ENCODE measurements around the gene DAW1. TPM values are rescaled to one million over a fixed set of nuclear protein-coding genes. Genes with fewer than 3 reads are reported as not detected.

Gene DAW1
- total RNA-seq, 5 donors from 2014 or later (not counting 1 experiment from before 2014, with no cell fraction given) = not detected

DNA sequence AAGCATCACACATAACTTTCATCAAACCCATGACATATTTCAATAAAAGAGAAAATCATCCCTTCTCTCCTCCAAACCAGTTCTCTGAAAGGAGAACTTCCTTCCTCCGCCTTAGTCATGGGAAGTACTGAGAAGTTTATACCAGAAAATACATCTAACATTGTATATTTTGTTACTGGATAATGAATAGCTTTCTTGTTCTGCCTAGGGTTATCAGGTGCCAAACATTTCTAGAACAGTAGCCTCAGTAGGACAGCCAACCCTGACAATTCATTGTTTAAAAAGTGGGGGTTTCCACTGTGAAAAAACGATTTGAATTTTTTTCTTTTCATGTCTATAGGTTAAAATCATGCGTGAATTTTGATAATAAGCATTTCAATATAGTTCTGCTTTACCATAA, 16.0 kb upstream of the DAW1 start:
- H3K4me3 ChIP-seq (ENCODE audit: control insufficient read depth in 1 of 2, extremely low read depth in 1 of 2, low read length in 1 of 2) = no peak overlapping the region
- peaks cover 0 to 2% of the 10 kb centered on the region in 2 experiments for H3K27me3 ChIP-seq (replicated peaks in 1 of 2; ENCODE audit: control insufficient read depth in 2 of 2, extremely low read depth in 1 of 2, insufficient read depth in 2 of 2, low read length in 1 of 2)
- H3K4me1 ChIP-seq (ENCODE audit: control insufficient read depth in 1 of 2, extremely low read depth in 1 of 2, insufficient read depth in 2 of 2, low read length in 2 of 2) = no peaks in the 10 kb centered on the region
- H3K27ac ChIP-seq (ENCODE audit: low read length) = no peak overlapping the region
- H3K36me3 ChIP-seq (ENCODE audit: control insufficient read depth in 2 of 2, extremely low read depth in 1 of 2, insufficient read depth in 1 of 2, low read length in 1 of 2) = no peaks in the 10 kb centered on the region
- no peak overlapping the region for H3K27ac Mint-ChIP-seq
- DNase-seq (no peak), ATAC-seq (replicated peaks in 1 of 4) (no peak)
- no CpG with 5 or more reads among the region's 3 CpGs for WGBS (ENCODE audit: insufficient coverage)
- no peak overlapping the region for H3K4me3 Mint-ChIP-seq
- H3K36me3 Mint-ChIP-seq = no peaks in the 10 kb centered on the region
- H3K4me1 Mint-ChIP-seq = no peaks in the 10 kb centered on the region
- H3K9me3 ChIP-seq = no peaks in the 10 kb centered on the region
- H3K27me3 Mint-ChIP-seq = peaks cover 0 to 14% of the 10 kb centered on the region in 2 donors
- no peaks in the 10 kb centered on the region for H3K9me3 Mint-ChIP-seq
- ChIA-PET POLR2A (no interaction called here), CTCF (no interaction called here)

DNA sequence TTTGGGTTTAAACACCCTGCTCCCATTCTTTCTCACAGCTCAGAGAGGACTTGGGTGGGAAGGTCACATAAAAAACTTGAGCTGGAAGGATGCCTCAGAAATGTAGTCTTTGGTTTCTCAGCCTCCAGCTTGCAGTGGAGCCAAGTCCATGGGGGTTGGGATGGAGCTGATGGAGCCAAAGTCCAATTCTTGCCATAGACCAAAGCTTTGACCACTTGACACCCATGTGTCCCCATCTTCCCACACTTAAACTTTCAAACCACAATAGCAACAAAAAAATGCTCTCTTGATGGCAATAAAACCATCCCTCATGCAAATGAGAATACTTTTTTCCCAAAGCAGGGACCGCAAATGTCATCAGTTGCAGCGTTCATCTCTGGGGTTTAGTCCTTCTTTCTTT, 14.7 kb upstream of the DAW1 start:
- no peak overlapping the region for H3K4me3 Mint-ChIP-seq
- H3K4me1 Mint-ChIP-seq = no peaks in the 10 kb centered on the region
- Histone ChIP-seq H3K27me3 (replicated peaks in 1 of 2; ENCODE audit: control insufficient read depth in 2 of 2, extremely low read depth in 1 of 2, insufficient read depth in 2 of 2, low read length in 1 of 2) (peaks cover 0 to 2% of the 10 kb centered on the region in 2 experiments), H3K27ac (ENCODE audit: low read length) (no peak overlapping the region), H3K4me3 (ENCODE audit: control insufficient read depth in 1 of 2, extremely low read depth in 1 of 2, low read length in 1 of 2) (no peak overlapping the region), H3K9me3 (no peaks in the 10 kb centered on the region), H3K36me3 (ENCODE audit: control insufficient read depth in 2 of 2, extremely low read depth in 1 of 2, insufficient read depth in 1 of 2, low read length in 1 of 2) (no peaks in the 10 kb centered on the region), H3K4me1 (ENCODE audit: control insufficient read depth in 1 of 2, extremely low read depth in 1 of 2, insufficient read depth in 2 of 2, low read length in 2 of 2) (no peaks in the 10 kb centered on the region)
- ChIA-PET POLR2A (interaction anchor here in 1 of 2 donors (0.5 kb wide), 1 partner anchor 1128 kb away, joined by 3 read pairs; no protein-coding TSS in a partner anchor), CTCF (no interaction called here)
- H3K27ac Mint-ChIP-seq = no peak overlapping the region
- no CpG with 5 or more reads among the region's 2 CpGs for WGBS (ENCODE audit: insufficient coverage)
- H3K9me3 Mint-ChIP-seq = no peaks in the 10 kb centered on the region
- peaks cover 0 to 14% of the 10 kb centered on the region in 2 donors for H3K27me3 Mint-ChIP-seq
- no peaks in the 10 kb centered on the region for H3K36me3 Mint-ChIP-seq
- DNase-seq = no peak
- ATAC-seq (replicated peaks in 1 of 4) = no peak

DNA sequence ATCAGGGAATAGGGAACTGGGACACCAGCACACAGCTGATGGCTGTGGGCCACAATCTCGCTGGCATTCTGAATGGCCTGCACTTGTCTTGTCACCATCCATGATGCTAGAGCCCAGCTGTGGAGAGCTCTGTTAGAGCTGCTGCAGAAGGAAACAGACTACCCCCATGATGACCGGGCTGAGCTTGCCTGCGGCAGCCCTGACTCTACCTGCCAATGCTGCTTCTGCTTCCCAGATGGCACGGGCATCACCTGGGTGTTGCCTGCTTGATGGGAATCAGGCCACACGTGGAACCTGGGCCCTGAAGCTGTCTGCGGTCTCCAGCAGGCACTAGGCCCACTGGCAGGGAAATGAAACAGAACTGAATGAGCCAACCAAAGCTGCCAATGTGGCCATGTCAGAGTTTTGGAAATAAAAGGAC, 11.2 kb upstream of the DAW1 start:
- H3K4me3 Mint-ChIP-seq = no peak overlapping the region
- ChIA-PET POLR2A (no interaction called here), CTCF (interaction anchor here in 1 of 2 donors (0.5 to 1.4 kb wide), 2 partner anchors 77 to 120 kb away, joined by 3 read pairs; no protein-coding TSS in a partner anchor)
- no peaks in the 10 kb centered on the region for H3K4me1 ChIP-seq (ENCODE audit: control insufficient read depth in 1 of 2, extremely low read depth in 1 of 2, insufficient read depth in 2 of 2, low read length in 2 of 2)
- H3K36me3 Mint-ChIP-seq = no peaks in the 10 kb centered on the region
- ATAC-seq (replicated peaks in 1 of 4) (no peak), DNase-seq (no peak)
- H3K27me3 Mint-ChIP-seq = peaks cover 0 to 4% of the 10 kb centered on the region in 2 donors
- peaks cover 0 to 2% of the 10 kb centered on the region in 2 experiments for H3K27me3 ChIP-seq (replicated peaks in 1 of 2; ENCODE audit: control insufficient read depth in 2 of 2, extremely low read depth in 1 of 2, insufficient read depth in 2 of 2, low read length in 1 of 2)
- H3K9me3 ChIP-seq = no peaks in the 10 kb centered on the region
- no peaks in the 10 kb centered on the region for H3K36me3 ChIP-seq (ENCODE audit: control insufficient read depth in 2 of 2, extremely low read depth in 1 of 2, insufficient read depth in 1 of 2, low read length in 1 of 2)
- no peak overlapping the region for H3K4me3 ChIP-seq (ENCODE audit: control insufficient read depth in 1 of 2, extremely low read depth in 1 of 2, low read length in 1 of 2)
- no peaks in the 10 kb centered on the region for H3K4me1 Mint-ChIP-seq
- H3K9me3 Mint-ChIP-seq = no peaks in the 10 kb centered on the region
- no peak overlapping the region for H3K27ac Mint-ChIP-seq
- H3K27ac ChIP-seq (ENCODE audit: low read length) = no peak overlapping the region
- WGBS (ENCODE audit: insufficient coverage) = 80% methylated on average over 6 of the region's 6 CpGs

DNA sequence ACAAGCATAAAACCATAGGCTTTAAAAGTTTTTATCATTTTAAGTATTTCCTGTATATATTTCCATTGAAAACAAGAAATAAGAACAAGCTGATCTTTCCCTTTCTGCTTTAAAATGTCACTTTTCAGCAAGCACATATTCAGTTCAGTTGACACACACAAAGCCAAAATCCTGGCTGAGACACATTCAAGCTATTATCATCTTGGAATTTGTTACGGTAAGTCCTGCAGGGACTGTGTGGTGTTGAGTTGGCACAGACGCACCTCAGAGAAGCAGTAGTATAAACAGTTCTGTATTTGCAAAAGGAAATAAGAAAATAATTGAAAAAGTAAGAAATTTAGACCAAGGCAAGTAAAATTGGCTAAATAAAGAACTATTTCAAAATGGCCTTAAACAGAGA, 10.4 kb upstream of the DAW1 start:
- H3K27ac ChIP-seq (ENCODE audit: low read length) = no peak overlapping the region
- no peaks in the 10 kb centered on the region for H3K36me3 ChIP-seq (ENCODE audit: control insufficient read depth in 2 of 2, extremely low read depth in 1 of 2, insufficient read depth in 1 of 2, low read length in 1 of 2)
- H3K4me3 ChIP-seq (ENCODE audit: control insufficient read depth in 1 of 2, extremely low read depth in 1 of 2, low read length in 1 of 2) = no peak overlapping the region
- no peak for ATAC-seq (replicated peaks in 1 of 4)
- Mint-ChIP-seq H3K36me3 (no peaks in the 10 kb centered on the region), H3K9me3 (no peaks in the 10 kb centered on the region), H3K27me3 (peaks cover 0 to 1% of the 10 kb centered on the region in 2 donors), H3K4me3 (no peak overlapping the region), H3K27ac (no peak overlapping the region), H3K4me1 (no peaks in the 10 kb centered on the region)
- no peaks in the 10 kb centered on the region for H3K9me3 ChIP-seq
- peaks cover 0 to 2% of the 10 kb centered on the region in 2 experiments for H3K27me3 ChIP-seq (replicated peaks in 1 of 2; ENCODE audit: control insufficient read depth in 2 of 2, extremely low read depth in 1 of 2, insufficient read depth in 2 of 2, low read length in 1 of 2)
- 92% methylated on average over 2 of the region's 2 CpGs for WGBS (ENCODE audit: insufficient coverage)
- CTCF ChIA-PET = interaction anchor here (0.6 to 1.4 kb wide), 2 partner anchors 78 to 1904 kb away, joined by 3 read pairs; no protein-coding TSS in a partner anchor
- DNase-seq = no peak
- no peaks in the 10 kb centered on the region for H3K4me1 ChIP-seq (ENCODE audit: control insufficient read depth in 1 of 2, extremely low read depth in 1 of 2, insufficient read depth in 2 of 2, low read length in 2 of 2)
- POLR2A ChIA-PET = no interaction called here

DNA sequence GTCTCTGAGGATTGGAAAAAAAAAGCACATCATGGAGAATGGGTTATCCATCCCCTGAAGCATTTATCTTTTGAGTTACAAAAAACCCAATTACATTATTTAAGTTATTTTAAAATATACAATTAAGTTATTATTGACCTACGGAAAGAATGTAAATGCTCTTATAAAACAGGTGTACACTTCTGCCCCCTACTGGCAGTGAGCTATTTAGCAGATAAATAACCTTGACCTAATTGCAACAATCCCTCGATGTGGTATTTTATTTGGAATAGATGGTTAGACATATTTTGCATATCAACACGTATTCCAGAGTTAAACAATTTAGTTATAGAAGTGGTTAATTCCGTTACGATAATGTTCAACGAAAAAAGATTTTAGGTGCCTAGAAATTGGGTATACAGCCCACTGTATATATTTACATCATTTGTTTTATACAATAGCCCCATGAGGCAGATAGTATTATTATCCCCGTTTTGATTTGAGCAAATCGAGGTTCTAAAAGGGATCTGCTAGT, 9.1 kb upstream of the DAW1 start:
- Mint-ChIP-seq H3K36me3 (no peaks in the 10 kb centered on the region), H3K27me3 (peaks cover 0 to 7% of the 10 kb centered on the region in 2 donors), H3K4me1 (no peaks in the 10 kb centered on the region), H3K27ac (no peak overlapping the region), H3K4me3 (no peak overlapping the region), H3K9me3 (no peaks in the 10 kb centered on the region)
- CTCF ChIA-PET = interaction anchor here in 1 of 2 donors (0.9 to 1.3 kb wide), 8 partner anchors 9 to 204 kb away, joined by 3 to 10 read pairs (median 4); partner anchors contain the start of gene DAW1
- Histone ChIP-seq H3K9me3 (no peaks in the 10 kb centered on the region), H3K4me1 (ENCODE audit: control insufficient read depth in 1 of 2, extremely low read depth in 1 of 2, insufficient read depth in 2 of 2, low read length in 2 of 2) (no peaks in the 10 kb centered on the region), H3K27ac (ENCODE audit: low read length) (no peak overlapping the region), H3K27me3 (replicated peaks in 1 of 2; ENCODE audit: control insufficient read depth in 2 of 2, extremely low read depth in 1 of 2, insufficient read depth in 2 of 2, low read length in 1 of 2) (peaks cover 0 to 2% of the 10 kb centered on the region in 2 experiments), H3K4me3 (ENCODE audit: control insufficient read depth in 1 of 2, extremely low read depth in 1 of 2, low read length in 1 of 2) (no peak overlapping the region), H3K36me3 (ENCODE audit: control insufficient read depth in 2 of 2, extremely low read depth in 1 of 2, insufficient read depth in 1 of 2, low read length in 1 of 2) (no peaks in the 10 kb centered on the region)
- POLR2A ChIA-PET = interaction anchor here in 1 of 2 donors (0.6 kb wide), 1 partner anchor 68 kb away, joined by 3 read pairs; no protein-coding TSS in a partner anchor
- 8% methylated on average over 2 of the region's 8 CpGs for WGBS (ENCODE audit: insufficient coverage)
- ATAC-seq (replicated peaks in 1 of 4) (no peak), DNase-seq (peak in 4 of 35 experiments; percentile 6 to 64 (median 14))

DNA sequence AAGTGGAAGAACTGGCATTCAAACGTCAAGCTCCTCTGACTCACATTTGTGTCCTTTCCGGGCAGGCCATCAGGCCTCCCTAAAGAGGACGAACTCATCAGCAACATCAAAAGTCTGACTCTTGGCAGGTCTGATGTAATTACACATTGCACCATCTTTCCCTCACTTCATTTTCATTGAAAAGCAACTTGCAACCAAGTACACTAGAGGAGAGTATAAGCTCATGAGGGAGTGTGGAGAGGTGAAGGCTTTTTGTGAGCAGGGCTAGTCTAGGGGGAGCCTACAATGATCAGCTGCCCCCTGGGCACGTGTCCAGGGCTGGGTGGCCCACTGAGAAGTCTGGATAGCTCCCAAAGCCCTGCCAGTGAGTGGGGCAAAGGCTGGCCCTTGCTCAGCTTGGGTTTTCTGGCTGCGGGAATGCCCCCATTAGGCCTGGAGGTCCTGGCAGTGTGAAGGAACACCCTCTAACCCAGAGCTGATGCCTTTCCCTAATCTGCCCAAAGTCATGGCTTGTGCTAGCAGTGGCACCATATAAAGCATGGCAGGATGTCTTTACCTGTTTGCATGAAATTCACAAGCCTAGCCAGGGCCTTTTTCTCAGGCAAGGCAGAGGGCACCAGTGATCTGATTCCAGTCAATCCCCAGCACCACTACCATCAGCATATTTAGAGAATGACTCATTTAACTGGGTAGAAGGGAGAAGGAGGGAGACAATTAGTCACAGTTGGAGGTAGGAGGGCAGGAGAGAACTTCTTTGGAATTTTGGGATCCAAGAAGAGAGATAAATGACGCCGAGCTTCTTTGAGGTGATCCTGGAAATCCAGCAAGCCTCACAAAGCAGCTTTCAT, 8.5 kb upstream of the DAW1 start:
- H3K27ac ChIP-seq (ENCODE audit: low read length) = no peak overlapping the region
- Mint-ChIP-seq H3K4me3 (no peak overlapping the region), H3K4me1 (no peaks in the 10 kb centered on the region), H3K9me3 (no peaks in the 10 kb centered on the region), H3K27ac (no peak overlapping the region), H3K27me3 (peaks cover 0 to 7% of the 10 kb centered on the region in 2 donors), H3K36me3 (no peaks in the 10 kb centered on the region)
- no peaks in the 10 kb centered on the region for H3K4me1 ChIP-seq (ENCODE audit: control insufficient read depth in 1 of 2, extremely low read depth in 1 of 2, insufficient read depth in 2 of 2, low read length in 2 of 2)
- 78% methylated on average over 6 of the region's 7 CpGs for WGBS (ENCODE audit: insufficient coverage)
- ChIA-PET CTCF (interaction anchor here (0.5 to 1.3 kb wide), 8 partner anchors 8 to 205 kb away, joined by 3 to 11 read pairs (median 4); partner anchors contain the start of gene DAW1 (in 1 of the 2)), POLR2A (interaction anchor here in 1 of 2 donors (0.6 kb wide), 1 partner anchor 69 kb away, joined by 3 read pairs; no protein-coding TSS in a partner anchor)
- DNase-seq (no peak), ATAC-seq (replicated peaks in 1 of 4) (no peak)
- no peaks in the 10 kb centered on the region for H3K36me3 ChIP-seq (ENCODE audit: control insufficient read depth in 2 of 2, extremely low read depth in 1 of 2, insufficient read depth in 1 of 2, low read length in 1 of 2)
- H3K27me3 ChIP-seq (replicated peaks in 1 of 2; ENCODE audit: control insufficient read depth in 2 of 2, extremely low read depth in 1 of 2, insufficient read depth in 2 of 2, low read length in 1 of 2) = peaks cover 0 to 2% of the 10 kb centered on the region in 2 experiments
- H3K4me3 ChIP-seq (ENCODE audit: control insufficient read depth in 1 of 2, extremely low read depth in 1 of 2, low read length in 1 of 2) = no peak overlapping the region
- no peaks in the 10 kb centered on the region for H3K9me3 ChIP-seq
